Erythroblast (primary cell): ENCODE results near the gene IFIT3.

Source experiments
- GATA1 ChIP-seq: IDR thresholded peaks from 2 replicates; pipeline ENCODE4 v1.6.1; 2011; ENCODE audit warnings: low read depth, mild to moderate bottlenecking, control low read depth, low read length, moderate library complexity
- POLR2A ChIP-seq: IDR thresholded peaks from 2 replicates; pipeline ENCODE4 v1.6.1; 2011; ENCODE audit warnings: mild to moderate bottlenecking, low read length

- no peak for TF ChIP-seq POLR2A
- no peak for TF ChIP-seq GATA1
Observed at GRCh38 chr10:89283025-89283935, 44.5 kb upstream of the IFIT3 start.
